ENCODE data around the gene NPR1. TPM values are rescaled to one million over a fixed set of nuclear protein-coding genes. Genes with fewer than 3 reads are reported as not detected.
A peak's percentile ranks its signal among the peaks of the same experiment; 100 is the strongest.

Gene NPR1
- total and polyA plus RNA-seq, 2 of the 13 experiments (the other 11 are each of a cell fraction or from before 2014, with no cell fraction given), result not detected

DNA sequence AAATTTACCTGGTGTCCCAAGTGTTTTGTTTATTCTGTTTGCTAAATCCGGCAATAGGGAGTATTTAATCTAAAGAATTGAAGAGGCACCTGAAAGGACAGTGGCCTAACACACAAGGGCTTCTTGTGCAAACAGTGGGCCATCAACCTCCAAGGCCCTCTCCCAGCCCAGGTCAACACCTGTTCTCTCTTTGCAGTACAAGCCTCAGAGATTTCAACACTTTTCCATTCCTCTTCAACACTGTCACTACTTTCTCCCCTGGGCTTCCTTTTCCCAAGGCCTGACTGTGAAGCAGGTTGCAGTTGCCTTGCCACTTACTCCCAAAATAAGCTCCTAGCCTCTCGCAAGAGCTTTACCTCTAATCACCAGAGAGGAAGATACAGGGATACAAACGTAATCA lies 23.2 kb upstream of the NPR1 start (continued):
- TF ChIP-seq, protein P1, sequence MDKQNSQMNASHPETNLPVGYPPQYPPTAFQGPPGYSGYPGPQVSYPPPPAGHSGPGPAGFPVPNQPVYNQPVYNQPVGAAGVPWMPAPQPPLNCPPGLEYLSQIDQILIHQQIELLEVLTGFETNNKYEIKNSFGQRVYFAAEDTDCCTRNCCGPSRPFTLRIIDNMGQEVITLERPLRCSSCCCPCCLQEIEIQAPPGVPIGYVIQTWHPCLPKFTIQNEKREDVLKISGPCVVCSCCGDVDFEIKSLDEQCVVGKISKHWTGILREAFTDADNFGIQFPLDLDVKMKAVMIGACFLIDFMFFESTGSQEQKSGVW (CRISPR knock-in tag; IDR thresholded peaks at IDR 0.05; ENCODE audit: borderline replicate concordance), result no peak
- TF ChIP-seq ZNF230 (CRISPR knock-in tag; IDR thresholded peaks at IDR 0.05), result no peak
- TF ChIP-seq, protein P2, sequence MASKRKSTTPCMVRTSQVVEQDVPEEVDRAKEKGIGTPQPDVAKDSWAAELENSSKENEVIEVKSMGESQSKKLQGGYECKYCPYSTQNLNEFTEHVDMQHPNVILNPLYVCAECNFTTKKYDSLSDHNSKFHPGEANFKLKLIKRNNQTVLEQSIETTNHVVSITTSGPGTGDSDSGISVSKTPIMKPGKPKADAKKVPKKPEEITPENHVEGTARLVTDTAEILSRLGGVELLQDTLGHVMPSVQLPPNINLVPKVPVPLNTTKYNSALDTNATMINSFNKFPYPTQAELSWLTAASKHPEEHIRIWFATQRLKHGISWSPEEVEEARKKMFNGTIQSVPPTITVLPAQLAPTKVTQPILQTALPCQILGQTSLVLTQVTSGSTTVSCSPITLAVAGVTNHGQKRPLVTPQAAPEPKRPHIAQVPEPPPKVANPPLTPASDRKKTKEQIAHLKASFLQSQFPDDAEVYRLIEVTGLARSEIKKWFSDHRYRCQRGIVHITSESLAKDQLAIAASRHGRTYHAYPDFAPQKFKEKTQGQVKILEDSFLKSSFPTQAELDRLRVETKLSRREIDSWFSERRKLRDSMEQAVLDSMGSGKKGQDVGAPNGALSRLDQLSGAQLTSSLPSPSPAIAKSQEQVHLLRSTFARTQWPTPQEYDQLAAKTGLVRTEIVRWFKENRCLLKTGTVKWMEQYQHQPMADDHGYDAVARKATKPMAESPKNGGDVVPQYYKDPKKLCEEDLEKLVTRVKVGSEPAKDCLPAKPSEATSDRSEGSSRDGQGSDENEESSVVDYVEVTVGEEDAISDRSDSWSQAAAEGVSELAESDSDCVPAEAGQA (IDR thresholded peaks at IDR 0.05; ENCODE audit: low read depth), result no peak
- TF ChIP-seq, protein P2 (CRISPR knock-in tag; IDR thresholded peaks at IDR 0.05; ENCODE audit: borderline replicate concordance), result no peak
- no peak for TF ChIP-seq MATR3 (CRISPR knock-in tag; IDR thresholded peaks at IDR 0.05)
- no peak for TF ChIP-seq ZNF614 (CRISPR knock-in tag; IDR thresholded peaks at IDR 0.05; ENCODE audit: borderline replicate concordance)
- no peak for TF ChIP-seq ATAD3A (CRISPR knock-in tag; IDR thresholded peaks at IDR 0.05)
- 0 out of 2 replicates have a peak, but pooled peaks have one; percentile 44 for TF ChIP-seq THAP11 (CRISPR knock-in tag; IDR thresholded peaks at IDR 0.05)
- no peak for TF ChIP-seq HMG20B (CRISPR knock-in tag; conservative IDR thresholded peaks at IDR 0.05)
- TF ChIP-seq, protein P3, sequence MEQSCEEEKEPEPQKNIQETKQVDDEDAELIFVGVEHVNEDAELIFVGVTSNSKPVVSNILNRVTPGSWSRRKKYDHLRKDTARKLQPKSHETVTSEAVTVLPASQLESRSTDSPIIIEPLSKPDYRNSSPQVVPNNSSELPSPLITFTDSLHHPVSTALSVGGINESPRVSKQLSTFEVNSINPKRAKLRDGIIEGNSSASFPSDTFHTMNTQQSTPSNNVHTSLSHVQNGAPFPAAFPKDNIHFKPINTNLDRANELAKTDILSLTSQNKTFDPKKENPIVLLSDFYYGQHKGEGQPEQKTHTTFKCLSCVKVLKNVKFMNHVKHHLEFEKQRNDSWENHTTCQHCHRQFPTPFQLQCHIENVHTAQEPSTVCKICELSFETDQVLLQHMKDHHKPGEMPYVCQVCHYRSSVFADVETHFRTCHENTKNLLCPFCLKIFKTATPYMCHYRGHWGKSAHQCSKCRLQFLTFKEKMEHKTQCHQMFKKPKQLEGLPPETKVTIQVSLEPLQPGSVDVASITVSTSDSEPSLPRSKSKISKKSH (CRISPR knock-in tag; IDR thresholded peaks at IDR 0.05; ENCODE audit: borderline replicate concordance), result no peak
- no peak for TF ChIP-seq FOXO1 (CRISPR knock-in tag; IDR thresholded peaks at IDR 0.05)
- TF ChIP-seq NR2F2 (IDR thresholded peaks at IDR 0.05; ENCODE audit: borderline replicate concordance, low read depth), result 0 out of 2 replicates have a peak, but pooled peaks have one; percentile 22
- TF ChIP-seq, protein P4, sequence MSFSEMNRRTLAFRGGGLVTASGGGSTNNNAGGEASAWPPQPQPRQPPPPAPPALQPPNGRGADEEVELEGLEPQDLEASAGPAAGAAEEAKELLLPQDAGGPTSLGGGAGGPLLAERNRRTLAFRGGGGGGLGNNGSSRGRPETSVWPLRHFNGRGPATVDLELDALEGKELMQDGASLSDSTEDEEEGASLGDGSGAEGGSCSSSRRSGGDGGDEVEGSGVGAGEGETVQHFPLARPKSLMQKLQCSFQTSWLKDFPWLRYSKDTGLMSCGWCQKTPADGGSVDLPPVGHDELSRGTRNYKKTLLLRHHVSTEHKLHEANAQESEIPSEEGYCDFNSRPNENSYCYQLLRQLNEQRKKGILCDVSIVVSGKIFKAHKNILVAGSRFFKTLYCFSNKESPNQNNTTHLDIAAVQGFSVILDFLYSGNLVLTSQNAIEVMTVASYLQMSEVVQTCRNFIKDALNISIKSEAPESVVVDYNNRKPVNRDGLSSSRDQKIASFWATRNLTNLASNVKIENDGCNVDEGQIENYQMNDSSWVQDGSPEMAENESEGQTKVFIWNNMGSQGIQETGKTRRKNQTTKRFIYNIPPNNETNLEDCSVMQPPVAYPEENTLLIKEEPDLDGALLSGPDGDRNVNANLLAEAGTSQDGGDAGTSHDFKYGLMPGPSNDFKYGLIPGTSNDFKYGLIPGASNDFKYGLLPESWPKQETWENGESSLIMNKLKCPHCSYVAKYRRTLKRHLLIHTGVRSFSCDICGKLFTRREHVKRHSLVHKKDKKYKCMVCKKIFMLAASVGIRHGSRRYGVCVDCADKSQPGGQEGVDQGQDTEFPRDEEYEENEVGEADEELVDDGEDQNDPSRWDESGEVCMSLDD (CRISPR knock-in tag; IDR thresholded peaks at IDR 0.05; ENCODE audit: borderline replicate concordance), result no peak
- no peak for TF ChIP-seq NFKB2 (CRISPR knock-in tag; IDR thresholded peaks at IDR 0.05; ENCODE audit: borderline replicate concordance)
- TF ChIP-seq, protein P5, sequence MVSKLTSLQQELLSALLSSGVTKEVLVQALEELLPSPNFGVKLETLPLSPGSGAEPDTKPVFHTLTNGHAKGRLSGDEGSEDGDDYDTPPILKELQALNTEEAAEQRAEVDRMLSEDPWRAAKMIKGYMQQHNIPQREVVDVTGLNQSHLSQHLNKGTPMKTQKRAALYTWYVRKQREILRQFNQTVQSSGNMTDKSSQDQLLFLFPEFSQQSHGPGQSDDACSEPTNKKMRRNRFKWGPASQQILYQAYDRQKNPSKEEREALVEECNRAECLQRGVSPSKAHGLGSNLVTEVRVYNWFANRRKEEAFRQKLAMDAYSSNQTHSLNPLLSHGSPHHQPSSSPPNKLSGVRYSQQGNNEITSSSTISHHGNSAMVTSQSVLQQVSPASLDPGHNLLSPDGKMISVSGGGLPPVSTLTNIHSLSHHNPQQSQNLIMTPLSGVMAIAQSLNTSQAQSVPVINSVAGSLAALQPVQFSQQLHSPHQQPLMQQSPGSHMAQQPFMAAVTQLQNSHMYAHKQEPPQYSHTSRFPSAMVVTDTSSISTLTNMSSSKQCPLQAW (CRISPR knock-in tag; IDR thresholded peaks at IDR 0.05), result no peak
- TF ChIP-seq ZFY (CRISPR knock-in tag; IDR thresholded peaks at IDR 0.05), result peak; percentile 12; the same call in 1 of the 2 replicates
- TF ChIP-seq ZNF383 (CRISPR knock-in tag; IDR thresholded peaks at IDR 0.05; ENCODE audit: borderline replicate concordance), result no peak
- no peak for TF ChIP-seq ZNF296 (CRISPR knock-in tag; conservative IDR thresholded peaks at IDR 0.05)

Measured in HepG2 (cell line).